Measurements from ENCODE around the gene STARD8.

Gene STARD8

DNA sequence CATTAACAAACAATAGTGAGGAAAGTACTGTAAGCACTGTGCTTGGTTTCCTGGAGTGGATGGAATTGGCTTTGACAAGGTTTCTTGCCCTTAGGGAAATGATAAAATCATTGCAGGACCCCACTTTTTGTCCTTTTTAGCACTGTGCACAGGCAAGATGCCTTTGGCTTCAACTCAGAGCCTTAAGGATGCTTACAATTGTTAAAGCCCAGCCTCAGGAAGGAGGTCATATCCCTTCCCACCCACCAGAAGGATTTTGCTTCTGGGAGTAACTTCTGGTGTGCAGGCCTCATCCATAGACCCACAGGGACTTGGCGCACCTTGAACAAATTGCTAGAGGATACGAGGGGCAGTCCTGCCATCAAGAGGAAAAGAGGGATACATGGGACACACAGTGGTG is 44.5 kb downstream of the STARD8 start:
- Histone ChIP-seq H3K27ac (ENCODE audit: low read depth, low read length) (no peak overlapping the region), H3K4me3 (ENCODE audit: low read depth, low read length) (no peak overlapping the region), H3K27me3 (ENCODE audit: insufficient read depth, low read length) (no peaks in the 10 kb centered on the region)

DNA sequence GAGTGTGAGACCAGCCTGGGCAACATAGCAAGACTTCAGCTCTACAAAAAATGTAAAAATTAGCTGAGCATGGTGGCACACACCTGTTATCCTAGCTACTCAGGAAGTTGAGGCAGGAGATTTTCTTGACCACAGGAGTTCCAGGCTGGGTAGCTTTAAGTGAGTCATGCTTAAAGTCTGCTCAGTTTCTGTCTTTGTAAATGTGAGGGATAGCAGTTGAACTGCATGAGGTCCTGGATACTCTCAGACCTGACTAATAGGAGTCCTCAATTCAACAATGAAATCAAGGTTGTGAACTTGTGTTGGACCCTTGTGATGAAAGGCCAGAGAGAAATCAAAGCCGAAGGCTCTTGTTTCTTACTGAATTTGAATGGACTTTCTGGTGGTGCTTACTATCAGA is 45.2 kb downstream of the STARD8 start:
- Histone ChIP-seq H3K36me3 (ENCODE audit: insufficient read depth, low read length) (no peaks in the 10 kb centered on the region), H3K4me1 (ENCODE audit: control insufficient read depth, insufficient read depth, low read length, unreplicated experiment) (peaks cover 13% of the 10 kb centered on the region), H3K27me3 (ENCODE audit: insufficient read depth, low read length) (no peaks in the 10 kb centered on the region), H2AFZ (ENCODE audit: low read length, unreplicated experiment) (no peak overlapping the region), H3K4me3 (ENCODE audit: low read depth, low read length) (peak overlapping the region; percentile 73; the same call in 1 of the 2 replicates), H3K27ac (ENCODE audit: low read depth, low read length) (no peak overlapping the region), H3K79me2 (ENCODE audit: control insufficient read depth, insufficient read depth, low read length, unreplicated experiment) (no peaks in the 10 kb centered on the region)

More for the DNA sequence above, 44.5 kb downstream of the STARD8 start:
- peaks cover 13% of the 10 kb centered on the region for H3K4me1 ChIP-seq (ENCODE audit: control insufficient read depth, insufficient read depth, low read length, unreplicated experiment)
- no peaks in the 10 kb centered on the region for H3K79me2 ChIP-seq (ENCODE audit: control insufficient read depth, insufficient read depth, low read length, unreplicated experiment)
- no peak overlapping the region for H2AFZ ChIP-seq (ENCODE audit: low read length, unreplicated experiment)
- no peaks in the 10 kb centered on the region for H3K36me3 ChIP-seq (ENCODE audit: insufficient read depth, low read length)

DNA sequence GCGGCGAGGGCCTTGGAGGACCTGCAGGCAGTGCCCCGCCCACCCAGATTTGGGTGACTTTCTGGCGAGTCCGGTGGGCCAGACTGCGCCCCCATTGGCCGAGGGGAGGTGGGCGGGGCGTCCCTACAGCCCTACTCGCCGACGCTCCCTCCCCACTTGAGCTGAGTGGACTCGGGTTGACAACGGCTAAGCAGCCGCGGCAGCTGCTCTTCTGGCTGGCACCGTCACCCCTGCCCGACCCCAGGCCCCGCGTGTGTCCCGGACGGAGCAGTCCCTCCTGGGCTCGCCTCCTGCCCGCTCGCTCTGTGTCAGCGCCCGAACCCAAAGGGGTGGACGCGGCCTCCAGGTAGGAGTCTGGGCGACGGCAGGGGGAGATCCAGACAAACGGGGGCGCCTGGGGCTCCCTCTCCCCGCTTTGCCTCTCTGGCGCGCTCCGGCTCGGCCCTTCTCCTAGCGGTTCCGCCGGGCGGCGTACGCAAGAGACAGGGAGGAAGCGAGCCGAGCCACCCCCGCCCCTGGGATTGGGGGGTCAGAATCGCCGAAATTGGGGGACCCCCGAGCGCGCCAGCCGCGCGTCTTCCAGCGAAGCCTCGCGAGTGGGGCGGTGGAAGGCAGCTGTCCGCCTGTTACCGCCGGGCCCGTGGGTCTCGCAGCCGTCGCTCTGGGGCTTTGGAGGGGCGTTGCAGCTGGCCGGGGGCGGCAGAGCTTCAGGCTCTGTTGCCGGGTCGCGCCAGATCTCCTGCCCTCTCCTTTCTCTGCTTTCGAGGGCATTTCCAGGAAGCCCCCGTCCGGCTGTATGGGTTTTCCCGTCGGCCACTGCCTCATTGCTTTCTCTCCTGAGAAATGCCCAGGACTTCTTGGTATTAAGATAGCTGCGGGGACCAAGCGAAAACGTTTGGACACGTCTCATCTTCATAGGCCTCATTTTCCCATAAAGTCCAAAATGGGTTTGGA is 46.3 kb downstream of the STARD8 start:
- no peaks in the 10 kb centered on the region for H3K36me3 ChIP-seq (ENCODE audit: insufficient read depth, low read length)
- no peak overlapping the region for H3K27ac ChIP-seq (ENCODE audit: low read depth, low read length)
- H3K4me3 ChIP-seq (ENCODE audit: low read depth, low read length): peak overlapping the region; percentile 73
- H3K27me3 ChIP-seq (ENCODE audit: insufficient read depth, low read length): no peaks in the 10 kb centered on the region
- H3K4me1 ChIP-seq (ENCODE audit: control insufficient read depth, insufficient read depth, low read length, unreplicated experiment): peaks cover 13% of the 10 kb centered on the region
- H2AFZ ChIP-seq (ENCODE audit: low read length, unreplicated experiment): peak overlapping the region; percentile 48
- H3K79me2 ChIP-seq (ENCODE audit: control insufficient read depth, insufficient read depth, low read length, unreplicated experiment): no peaks in the 10 kb centered on the region

DNA sequence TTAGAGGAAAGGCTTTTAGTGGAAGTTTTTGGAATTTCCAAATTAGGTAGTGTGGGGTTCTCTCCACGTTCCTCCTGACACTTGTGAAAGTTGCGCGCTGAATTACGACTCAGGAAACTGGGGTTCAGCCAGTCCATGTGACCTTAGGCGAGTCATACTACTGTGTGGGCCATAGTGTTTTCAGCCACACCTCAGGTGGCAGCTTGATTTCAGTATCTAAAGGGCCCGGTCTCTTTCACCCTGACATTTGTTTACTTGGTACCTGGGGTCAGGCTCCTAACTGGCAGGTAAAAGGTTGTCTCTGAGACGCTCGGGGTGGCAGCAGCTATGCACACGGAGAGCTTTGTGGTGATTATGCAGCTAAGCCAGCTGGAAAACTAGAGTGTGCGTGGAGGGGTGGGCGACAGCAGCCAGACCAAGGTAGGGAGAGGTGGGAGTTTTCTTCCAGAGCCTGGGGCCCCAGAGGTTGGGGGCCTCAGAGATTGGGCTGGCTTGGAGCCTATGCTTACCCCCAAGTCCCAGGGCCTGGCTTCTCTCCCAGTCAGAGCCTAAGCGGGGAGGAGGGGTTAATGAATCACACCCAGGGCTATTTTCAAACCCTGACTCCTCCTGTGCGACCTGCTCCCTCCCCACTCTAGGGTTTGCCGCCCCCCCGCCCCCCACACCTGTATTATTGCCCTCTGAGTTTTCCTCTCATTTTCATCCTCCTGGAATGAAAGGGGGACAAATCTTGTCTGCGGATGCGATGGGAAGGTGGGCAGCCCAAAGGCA is 47.2 kb downstream of the STARD8 start:
- H3K27me3 ChIP-seq (ENCODE audit: insufficient read depth, low read length): no peaks in the 10 kb centered on the region
- no peaks in the 10 kb centered on the region for H3K36me3 ChIP-seq (ENCODE audit: insufficient read depth, low read length)
- H3K27ac ChIP-seq (ENCODE audit: low read depth, low read length): no peak overlapping the region
- no peaks in the 10 kb centered on the region for H3K79me2 ChIP-seq (ENCODE audit: control insufficient read depth, insufficient read depth, low read length, unreplicated experiment)
- H3K4me1 ChIP-seq (ENCODE audit: control insufficient read depth, insufficient read depth, low read length, unreplicated experiment): peaks cover 16% of the 10 kb centered on the region
- H3K4me3 ChIP-seq (ENCODE audit: low read depth, low read length): peak overlapping the region; percentile 73
- H2AFZ ChIP-seq (ENCODE audit: low read length, unreplicated experiment): no peak overlapping the region

DNA sequence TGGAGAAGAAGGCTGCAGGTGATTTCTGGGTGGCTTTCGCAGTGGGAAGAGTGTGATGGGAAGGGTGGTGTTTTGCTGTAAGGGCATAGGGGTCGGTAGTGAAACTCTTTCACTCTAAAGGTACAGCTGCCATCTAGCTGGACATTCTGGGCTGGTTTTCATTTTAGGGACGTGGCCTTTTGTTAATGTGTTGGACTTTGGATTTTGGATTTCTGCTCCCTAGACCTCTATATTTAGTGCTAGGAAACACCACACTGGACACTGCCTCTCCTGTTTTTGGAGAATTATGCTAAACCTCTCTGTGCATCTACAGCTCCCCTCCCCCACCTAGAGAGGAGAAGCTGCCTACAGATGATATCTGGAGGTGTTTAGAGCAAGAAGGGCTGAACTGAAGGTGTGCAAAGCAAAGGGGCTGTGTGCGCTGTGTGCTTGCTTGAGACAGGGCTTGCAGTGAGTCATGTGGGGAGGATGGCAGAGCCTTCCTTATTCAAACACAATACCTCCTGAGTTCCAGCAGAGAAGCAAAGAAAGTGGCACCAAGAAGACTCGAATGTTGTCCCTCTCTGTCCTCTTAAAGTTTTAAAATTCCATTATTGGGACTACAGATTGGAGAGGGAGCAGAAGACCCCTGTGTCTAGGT is 47.9 kb downstream of the STARD8 start:
- H3K79me2 ChIP-seq (ENCODE audit: control insufficient read depth, insufficient read depth, low read length, unreplicated experiment): no peaks in the 10 kb centered on the region
- H3K27ac ChIP-seq (ENCODE audit: low read depth, low read length): no peak overlapping the region

DNA sequence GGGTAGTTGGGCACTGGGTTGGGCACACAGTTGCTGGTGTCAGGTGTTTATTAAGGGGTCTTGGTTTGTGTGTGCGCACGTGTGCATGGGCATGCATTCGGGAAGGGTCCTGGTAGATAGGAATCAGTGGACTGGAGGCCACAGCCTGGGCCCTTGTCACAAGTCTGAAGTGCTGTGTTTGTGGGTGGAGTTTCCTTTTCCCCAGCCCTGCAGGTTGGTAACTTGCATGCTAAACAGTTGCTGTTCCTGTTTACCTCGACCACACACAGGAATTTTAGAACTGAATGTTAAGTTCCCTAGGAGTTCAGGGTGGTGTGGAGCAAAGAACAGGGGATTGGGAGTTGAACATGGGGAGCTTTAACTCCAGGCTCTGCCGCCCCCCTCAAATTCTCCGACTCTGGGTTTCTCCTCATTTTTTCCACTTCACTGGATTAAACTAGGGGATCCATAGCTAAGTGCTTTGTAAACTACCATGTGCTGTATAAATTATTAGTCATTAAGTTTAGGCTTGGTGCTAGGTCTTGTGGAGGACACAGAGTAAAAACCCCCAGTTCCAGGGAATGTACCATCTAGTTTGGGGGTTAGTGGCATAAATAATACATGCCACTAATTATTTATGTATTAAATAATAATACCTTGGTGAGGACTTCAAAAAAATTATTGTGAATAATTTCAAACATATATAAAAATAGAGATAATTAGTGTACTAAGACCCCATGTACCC is 49.0 kb downstream of the STARD8 start:
- H2AFZ ChIP-seq (ENCODE audit: low read length, unreplicated experiment): no peak overlapping the region
- peaks cover 26% of the 10 kb centered on the region for H3K4me1 ChIP-seq (ENCODE audit: control insufficient read depth, insufficient read depth, low read length, unreplicated experiment)
- H3K27me3 ChIP-seq (ENCODE audit: insufficient read depth, low read length): no peaks in the 10 kb centered on the region
- H3K4me3 ChIP-seq (ENCODE audit: low read depth, low read length): no peak overlapping the region
- no peaks in the 10 kb centered on the region for H3K79me2 ChIP-seq (ENCODE audit: control insufficient read depth, insufficient read depth, low read length, unreplicated experiment)
- H3K27ac ChIP-seq (ENCODE audit: low read depth, low read length): no peak overlapping the region
- H3K36me3 ChIP-seq (ENCODE audit: insufficient read depth, low read length): no peaks in the 10 kb centered on the region

More for the DNA sequence above, 47.9 kb downstream of the STARD8 start:
- peaks cover 22% of the 10 kb centered on the region for H3K4me1 ChIP-seq (ENCODE audit: control insufficient read depth, insufficient read depth, low read length, unreplicated experiment)
- no peak overlapping the region for H3K4me3 ChIP-seq (ENCODE audit: low read depth, low read length)
- H2AFZ ChIP-seq (ENCODE audit: low read length, unreplicated experiment): no peak overlapping the region
- no peaks in the 10 kb centered on the region for H3K27me3 ChIP-seq (ENCODE audit: insufficient read depth, low read length)
- H3K36me3 ChIP-seq (ENCODE audit: insufficient read depth, low read length): no peaks in the 10 kb centered on the region

DNA sequence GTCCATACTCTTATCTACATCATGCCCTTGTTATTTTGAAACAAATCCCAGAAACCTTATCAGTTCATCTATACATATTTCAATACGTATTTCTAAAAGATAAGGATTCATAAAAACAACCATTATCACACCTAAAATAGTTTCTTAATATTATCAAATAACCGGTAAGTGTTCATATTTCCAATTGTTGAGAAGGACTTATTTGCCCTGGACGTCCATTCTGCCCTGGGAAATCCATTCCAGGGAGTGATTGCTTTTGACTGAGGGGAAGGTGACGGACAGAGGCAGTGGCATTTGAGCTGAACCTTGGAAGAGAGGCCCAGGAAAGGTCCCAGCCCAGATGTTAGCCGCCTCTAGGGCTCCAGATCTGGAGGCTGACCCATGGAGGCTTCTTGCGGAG is 49.6 kb downstream of the STARD8 start:
- Histone ChIP-seq H3K27me3 (ENCODE audit: insufficient read depth, low read length) (no peaks in the 10 kb centered on the region), H2AFZ (ENCODE audit: low read length, unreplicated experiment) (no peak overlapping the region), H3K79me2 (ENCODE audit: control insufficient read depth, insufficient read depth, low read length, unreplicated experiment) (no peaks in the 10 kb centered on the region), H3K4me3 (ENCODE audit: low read depth, low read length) (no peak overlapping the region), H3K36me3 (ENCODE audit: insufficient read depth, low read length) (no peaks in the 10 kb centered on the region), H3K27ac (ENCODE audit: low read depth, low read length) (no peak overlapping the region), H3K4me1 (ENCODE audit: control insufficient read depth, insufficient read depth, low read length, unreplicated experiment) (peaks cover 26% of the 10 kb centered on the region)

DNA sequence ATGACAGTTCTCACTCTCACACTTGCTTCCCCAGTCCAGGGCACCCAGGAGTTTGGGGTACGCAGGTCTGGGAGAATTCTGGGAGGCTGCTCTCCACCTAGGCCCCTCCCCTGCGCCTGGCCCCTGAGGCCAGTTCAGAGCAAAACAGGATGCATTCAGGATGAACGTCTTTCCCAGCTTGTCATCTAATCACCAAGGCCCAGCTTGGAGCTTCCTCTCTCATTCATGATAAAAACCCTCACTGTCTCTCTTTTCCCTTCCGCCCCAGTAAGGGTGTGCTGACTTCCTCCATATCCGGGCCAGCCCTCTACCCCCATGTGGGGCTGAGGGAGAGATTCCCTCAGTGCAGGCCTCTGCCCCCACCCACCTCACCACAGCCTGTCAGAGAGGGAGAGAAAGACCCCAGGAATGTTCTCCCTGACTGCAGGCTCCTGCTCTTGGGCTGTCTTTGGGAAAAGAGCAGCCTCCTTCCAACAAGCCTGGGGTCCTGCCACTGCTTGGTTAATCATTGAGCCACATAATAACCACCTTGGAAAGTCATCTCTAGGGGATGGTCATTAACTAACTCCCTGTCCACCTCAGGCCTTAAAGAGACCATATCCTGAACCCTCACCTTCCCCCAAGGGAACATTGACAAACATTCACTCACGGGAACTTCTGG is 50.1 kb downstream of the STARD8 start:
- no peaks in the 10 kb centered on the region for H3K79me2 ChIP-seq (ENCODE audit: control insufficient read depth, insufficient read depth, low read length, unreplicated experiment)

DNA sequence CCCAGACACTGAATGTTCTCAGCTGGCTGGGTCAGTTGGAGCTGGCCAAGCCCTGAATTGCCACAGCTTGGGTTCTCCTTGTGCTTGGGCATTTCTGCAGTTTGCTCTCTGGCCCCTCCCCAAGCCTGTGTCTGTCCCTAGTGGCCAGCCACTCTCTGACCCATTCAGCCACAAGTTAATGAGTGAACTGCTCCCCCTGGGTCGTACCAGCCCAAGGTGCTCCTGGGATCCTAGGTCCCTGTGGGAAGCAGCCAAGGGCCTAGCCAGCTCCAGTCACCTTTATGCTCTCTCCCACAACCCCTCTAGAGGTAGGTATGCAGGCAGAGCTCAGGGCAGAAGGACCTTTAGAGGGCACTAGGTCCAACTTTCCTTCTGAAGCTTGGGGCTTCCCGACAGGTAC is 51.5 kb downstream of the STARD8 start:
- H3K27ac ChIP-seq (ENCODE audit: low read depth, low read length): no peak overlapping the region
- H3K27me3 ChIP-seq (ENCODE audit: insufficient read depth, low read length): no peaks in the 10 kb centered on the region
- H3K79me2 ChIP-seq (ENCODE audit: control insufficient read depth, insufficient read depth, low read length, unreplicated experiment): no peaks in the 10 kb centered on the region
- H3K4me1 ChIP-seq (ENCODE audit: control insufficient read depth, insufficient read depth, low read length, unreplicated experiment): peaks cover 20% of the 10 kb centered on the region
- no peaks in the 10 kb centered on the region for H3K36me3 ChIP-seq (ENCODE audit: insufficient read depth, low read length)
- H2AFZ ChIP-seq (ENCODE audit: low read length, unreplicated experiment): no peak overlapping the region
- H3K4me3 ChIP-seq (ENCODE audit: low read depth, low read length): no peak overlapping the region

More for the DNA sequence above, 50.1 kb downstream of the STARD8 start:
- no peaks in the 10 kb centered on the region for H3K27me3 ChIP-seq (ENCODE audit: insufficient read depth, low read length)
- no peak overlapping the region for H3K4me3 ChIP-seq (ENCODE audit: low read depth, low read length)
- no peak overlapping the region for H3K27ac ChIP-seq (ENCODE audit: low read depth, low read length)
- H3K36me3 ChIP-seq (ENCODE audit: insufficient read depth, low read length): no peaks in the 10 kb centered on the region
- peaks cover 26% of the 10 kb centered on the region for H3K4me1 ChIP-seq (ENCODE audit: control insufficient read depth, insufficient read depth, low read length, unreplicated experiment)
- no peak overlapping the region for H2AFZ ChIP-seq (ENCODE audit: low read length, unreplicated experiment)

Measured in ACC112 (cell line).